Glomerular visceral epithelial cell (primary cell): ENCODE measurements around the gene MALL.
"Not testable (repeated sequence)": the region's sequence is repeated elsewhere in the genome, so short reads cannot be mapped to it uniquely, and the experiment has no call there.

Experiments used
- DNase-seq: peaks from one replicate; pipeline ENCODE4 v3.0.0-alpha.2; 2016; ENCODE audit errors: extremely low spot score

Gene MALL

DNA sequence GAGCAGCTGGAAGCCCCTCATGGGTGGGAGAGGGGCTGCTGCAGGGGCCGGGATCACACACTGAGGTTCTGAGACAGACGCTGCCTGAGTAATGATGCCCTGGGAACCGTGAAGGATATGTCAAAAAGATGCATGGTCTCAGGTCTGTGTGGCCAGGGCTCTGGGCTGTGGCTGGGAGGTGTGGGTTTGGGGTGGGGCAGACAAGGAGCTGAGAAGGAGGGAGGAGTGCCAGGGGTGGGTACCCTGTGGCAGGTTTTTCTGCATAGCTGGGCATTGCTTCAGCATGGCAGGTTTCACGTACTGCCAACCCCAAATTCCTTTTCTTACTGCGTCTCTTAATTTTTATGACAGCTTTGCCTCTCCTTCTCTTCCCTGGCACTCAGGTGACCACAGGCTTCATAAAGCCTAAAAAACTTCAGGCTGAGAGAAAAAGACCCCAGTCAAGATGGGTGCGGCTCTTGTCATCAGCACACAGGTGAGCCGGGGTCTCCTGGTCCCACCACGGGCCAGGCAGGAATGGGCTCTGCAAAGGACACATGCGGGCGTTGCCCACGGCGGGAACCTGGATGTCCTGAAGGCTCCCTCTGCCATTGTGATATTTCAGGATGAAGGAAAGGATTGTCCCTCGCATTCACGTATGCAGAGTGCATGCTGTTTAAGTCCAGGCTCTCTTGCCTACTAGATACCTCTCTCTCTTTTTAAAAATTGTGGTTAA is 18.0 kb downstream of the MALL start:
- no peak for DNase-seq

- no peak for DNase-seq
Observed at GRCh38 chr2:110095994-110096633, 19.5 kb downstream of the MALL start.

- not testable (repeated sequence) for DNase-seq
Observed at GRCh38 chr2:110094884-110095534, 20.6 kb downstream of the MALL start.

- DNase-seq: not testable (repeated sequence)
Observed at GRCh38 chr2:110093924-110094323, 21.7 kb downstream of the MALL start.

DNA sequence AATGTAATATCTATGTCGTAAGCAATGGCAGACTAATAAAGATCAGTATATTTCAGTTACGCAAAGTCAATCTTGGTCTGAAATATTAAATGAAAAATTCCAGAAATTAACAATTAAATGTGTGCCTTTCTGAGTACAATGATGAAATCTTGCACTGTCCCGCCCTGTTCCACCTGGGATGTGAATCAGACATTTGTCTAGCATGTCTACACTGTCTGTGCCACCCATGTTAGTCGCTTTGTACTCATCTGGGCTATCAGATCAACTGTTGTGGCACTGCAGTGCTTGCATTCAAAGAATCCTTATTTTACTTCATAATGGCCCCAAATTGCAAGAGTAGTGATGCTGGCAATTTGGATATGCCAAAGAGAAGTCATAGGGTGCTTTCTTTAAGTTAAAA is 25.5 kb downstream of the MALL start:
- DNase-seq: not testable (repeated sequence)

- DNase-seq: not testable (repeated sequence)
Observed at GRCh38 chr2:110083757-110084156, 31.9 kb downstream of the MALL start.

- DNase-seq: not testable (repeated sequence)
Observed at GRCh38 chr2:110083162-110083561, 32.5 kb downstream of the MALL start.

DNA sequence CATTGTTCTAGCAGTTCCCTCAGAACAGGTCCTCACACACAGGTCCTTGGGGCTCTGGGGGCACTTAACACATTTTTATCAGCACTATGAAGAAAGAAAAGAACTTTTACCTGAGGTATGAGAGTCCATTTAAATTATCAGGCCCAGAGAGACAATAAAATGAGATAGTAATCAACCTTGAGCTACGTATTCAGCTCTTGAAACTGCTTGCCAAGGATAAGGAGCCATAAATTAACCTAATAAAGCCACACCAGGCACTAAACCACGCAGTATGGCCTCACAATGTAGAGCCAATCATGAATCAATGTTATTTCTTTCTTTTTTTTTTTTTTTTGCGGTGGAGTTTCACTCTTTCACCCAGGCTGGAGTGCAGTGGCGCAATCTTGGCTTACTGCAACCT is 37.5 kb downstream of the MALL start:
- DNase-seq: not testable (repeated sequence)

- DNase-seq: not testable (repeated sequence)
Observed at GRCh38 chr2:110075896-110076295, 39.7 kb downstream of the MALL start.

DNA sequence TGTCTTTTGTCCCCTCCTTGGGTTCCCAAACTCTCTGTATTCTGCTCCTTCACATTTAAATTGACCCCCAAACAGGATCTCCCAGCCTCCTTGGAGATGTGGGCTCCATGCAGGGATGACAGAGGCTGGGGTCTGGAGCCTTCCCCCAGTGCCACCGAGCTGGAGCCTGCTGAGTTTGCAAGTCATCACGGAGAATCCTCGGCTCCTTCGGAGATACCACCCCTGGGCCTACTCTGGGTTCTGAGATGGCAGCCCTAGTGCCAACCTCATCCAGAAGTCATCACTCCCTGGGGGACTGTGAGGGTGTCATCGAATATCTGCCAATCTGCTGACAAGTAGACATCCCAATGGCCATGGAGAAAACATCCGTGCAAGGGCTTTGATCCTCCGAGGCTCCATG is 45.8 kb downstream of the MALL start:
- DNase-seq: peak; percentile 0

GRCh38 chr2:110068153-110068552 is 47.5 kb downstream of the MALL start:
- DNase-seq: not testable (repeated sequence)

DNA sequence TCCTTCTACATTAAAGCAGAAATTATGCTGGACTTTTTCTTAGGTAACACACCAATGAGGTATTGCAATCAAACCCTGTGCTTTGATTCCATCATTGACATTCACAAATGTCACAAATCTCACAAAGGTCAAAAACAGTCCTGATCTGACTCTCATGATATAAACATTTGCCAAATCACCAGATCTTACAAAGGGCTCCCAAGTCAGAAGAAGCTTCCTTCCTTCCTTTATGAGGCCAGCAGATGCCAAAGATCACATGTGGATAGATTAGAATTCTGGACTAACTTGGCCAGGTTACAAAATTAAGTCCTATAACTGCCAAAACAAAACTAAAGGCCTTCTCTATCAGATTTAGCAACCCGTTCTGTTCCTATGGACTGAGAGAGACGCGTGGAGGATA is 53.3 kb downstream of the MALL start:
- not testable (repeated sequence) for DNase-seq

DNA sequence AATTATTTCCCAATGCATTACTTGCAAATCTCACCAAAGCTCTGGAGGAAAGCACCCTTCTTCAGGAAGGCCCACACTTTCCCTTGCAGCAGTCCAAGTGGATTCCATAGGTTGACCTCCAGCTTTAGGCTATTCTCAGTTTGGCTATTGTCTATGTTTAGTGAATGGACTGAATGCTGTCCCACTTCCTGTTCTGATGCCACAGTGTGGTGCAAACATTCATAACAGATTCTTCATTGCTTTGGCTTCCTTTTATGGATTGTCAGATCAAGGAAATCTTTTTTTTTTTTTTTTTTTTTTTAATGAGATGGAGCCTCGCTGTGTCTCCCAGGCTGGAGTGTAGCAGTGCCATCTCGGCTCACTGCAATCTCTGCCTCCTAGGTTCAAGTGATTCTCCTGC is 55.1 kb downstream of the MALL start:
- DNase-seq: not testable (repeated sequence)

- DNase-seq: not testable (repeated sequence)
Observed at GRCh38 chr2:110059694-110060358, 55.8 kb downstream of the MALL start.

DNA sequence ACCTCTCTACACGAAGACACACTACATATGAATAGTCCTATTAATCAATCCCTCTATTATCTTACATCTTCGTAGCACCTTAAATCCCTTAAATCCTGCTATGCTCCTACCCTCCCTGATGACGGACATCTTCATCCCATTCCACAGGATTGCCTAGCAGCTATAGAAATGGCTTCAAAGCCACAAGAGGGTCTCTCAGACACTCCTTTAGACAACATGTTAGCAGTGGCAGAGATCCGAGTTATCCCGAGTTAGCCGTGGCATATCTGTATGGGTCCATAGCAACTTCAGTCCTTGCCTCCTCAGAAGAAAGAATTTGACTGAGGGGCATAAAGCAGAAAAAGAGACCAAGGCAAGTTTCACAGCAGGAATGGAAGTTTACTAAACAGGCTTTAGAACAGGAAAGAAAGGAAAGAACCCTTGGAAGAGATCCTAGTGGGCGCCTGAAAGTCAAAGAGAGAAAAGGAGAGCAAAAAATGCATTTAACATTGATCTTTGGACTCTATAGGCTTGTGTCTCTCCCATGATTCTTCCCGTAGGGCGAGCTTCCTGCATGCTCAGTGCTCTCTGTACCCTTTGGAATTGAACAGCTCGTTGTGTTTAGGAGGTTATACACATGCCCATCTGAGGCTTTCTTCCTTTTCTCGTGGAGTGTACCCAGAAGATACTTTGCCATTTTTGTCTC is 56.5 kb downstream of the MALL start:
- not testable (repeated sequence) for DNase-seq

DNA sequence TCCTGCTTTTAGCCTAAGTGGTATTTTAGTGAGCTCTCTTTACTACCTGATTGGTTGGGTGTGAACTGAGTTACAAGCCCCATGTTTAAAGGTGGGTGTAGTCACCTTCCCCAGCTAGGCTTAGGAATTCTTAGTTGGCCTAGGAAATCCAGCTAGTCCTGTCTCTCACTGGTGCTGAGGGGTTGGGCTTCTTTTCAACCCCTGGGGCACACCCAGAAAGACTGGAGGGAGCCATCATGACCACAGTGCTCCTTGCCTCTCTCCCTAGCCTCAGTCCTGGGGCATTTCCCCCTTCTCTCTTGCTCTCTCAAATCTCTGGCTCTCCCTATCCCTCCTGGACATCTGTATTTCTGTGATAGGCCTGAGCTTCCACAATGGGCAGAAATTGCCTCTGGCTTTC is 57.6 kb downstream of the MALL start:
- DNase-seq: not testable (repeated sequence)

DNA sequence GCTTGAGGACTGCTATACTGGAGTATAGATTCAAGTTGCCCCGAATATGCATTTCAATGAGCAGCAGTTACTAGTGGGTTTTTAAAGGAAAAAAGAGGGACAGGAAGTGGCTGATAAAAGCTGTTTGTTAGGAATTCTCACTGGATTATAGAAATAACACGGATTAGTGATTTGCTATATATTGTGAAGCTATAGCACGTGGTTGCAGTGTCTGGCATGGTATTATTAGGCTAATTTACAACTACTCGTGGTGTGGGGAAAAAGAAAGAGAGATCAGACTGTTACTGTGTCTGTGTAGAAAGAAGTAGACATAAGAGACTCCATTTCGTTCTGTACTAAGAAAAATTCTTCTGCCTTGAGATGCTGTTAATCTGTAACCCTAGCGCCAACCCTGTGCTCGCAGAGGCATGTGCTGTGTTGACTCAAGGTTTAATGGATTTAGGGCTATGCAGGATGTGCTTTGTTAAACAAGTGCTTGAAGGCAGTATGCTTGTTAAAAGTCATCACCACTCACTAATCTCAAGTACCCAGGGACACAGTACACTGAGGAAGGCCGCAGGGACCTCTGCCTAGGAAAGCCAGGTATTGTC is 59.7 kb downstream of the MALL start:
- not testable (repeated sequence) for DNase-seq

GRCh38 chr2:110054521-110055407 is 60.9 kb downstream of the MALL start:
- DNase-seq: not testable (repeated sequence)

DNA sequence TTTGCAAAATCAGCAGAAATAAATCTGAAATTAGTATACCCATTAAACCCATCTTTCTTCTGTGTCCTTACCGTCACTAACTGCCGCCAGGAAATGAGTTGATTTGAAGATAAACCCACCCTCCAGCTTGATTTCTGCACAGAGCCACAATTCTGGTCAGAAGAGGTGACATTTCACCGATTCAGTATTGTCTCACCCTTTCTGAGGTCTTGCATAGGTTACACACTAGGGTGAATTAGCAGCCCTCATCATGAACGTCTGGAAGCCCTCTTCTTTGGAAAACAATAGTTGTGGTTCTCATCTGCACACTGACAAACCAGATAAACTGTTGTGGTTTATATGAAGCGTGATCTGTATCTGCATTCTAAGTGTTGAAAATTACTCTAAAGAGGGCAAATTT is 61.9 kb downstream of the MALL start:
- not testable (repeated sequence) for DNase-seq

DNA sequence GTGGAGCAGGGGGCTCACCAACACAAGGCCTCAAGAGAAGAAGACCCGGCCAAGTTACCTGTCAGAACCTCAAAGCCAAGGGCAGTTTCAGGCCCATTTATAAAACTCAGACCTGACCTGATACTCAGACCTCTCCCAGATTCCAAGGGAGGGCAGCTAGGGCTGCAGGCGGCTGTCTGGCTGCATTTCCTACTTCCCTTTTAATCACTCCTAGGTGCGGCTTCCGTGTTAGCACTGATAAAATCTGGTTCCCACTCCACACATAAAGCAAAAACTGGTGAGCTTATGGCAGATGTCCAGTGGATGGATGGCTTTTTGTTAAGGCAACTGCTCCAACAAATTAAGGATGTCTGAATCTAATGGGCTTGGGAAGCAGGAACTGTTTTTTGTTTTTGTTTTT is 63.5 kb downstream of the MALL start:
- DNase-seq: not testable (repeated sequence)
